HG03354 (cell line): Measurements from ENCODE around the gene TBC1D32.
A peak's percentile ranks its signal among the peaks of the same experiment; 100 is the strongest.
"Not testable (repeated sequence)": the region's sequence is repeated elsewhere in the genome, so short reads cannot be mapped to it uniquely, and the experiment has no call there.

Experiments
- ATAC-seq: cut with Tn5 transposase; IDR thresholded peaks from one replicate; pipeline ENCODE4 v1.9.1; 2021; ENCODE audit warnings: mild to moderate bottlenecking; ENCODE audit not compliant: unreplicated experiment, poor library complexity, severe bottlenecking

Gene TBC1D32

GRCh38 chr6:121161886-121162285, 172.4 kb downstream of the TBC1D32 start:
- no peak for ATAC-seq

- ATAC-seq = no peak
Measured at GRCh38 chr6:121160276-121160675, 174.0 kb downstream of the TBC1D32 start.

GRCh38 chr6:121158891-121159290, 175.4 kb downstream of the TBC1D32 start:
- no peak for ATAC-seq

- ATAC-seq = no peak
Measured at GRCh38 chr6:121158438-121158837, 175.8 kb downstream of the TBC1D32 start.

GRCh38 chr6:121157906-121158305, 176.4 kb downstream of the TBC1D32 start:
- no peak for ATAC-seq

DNA sequence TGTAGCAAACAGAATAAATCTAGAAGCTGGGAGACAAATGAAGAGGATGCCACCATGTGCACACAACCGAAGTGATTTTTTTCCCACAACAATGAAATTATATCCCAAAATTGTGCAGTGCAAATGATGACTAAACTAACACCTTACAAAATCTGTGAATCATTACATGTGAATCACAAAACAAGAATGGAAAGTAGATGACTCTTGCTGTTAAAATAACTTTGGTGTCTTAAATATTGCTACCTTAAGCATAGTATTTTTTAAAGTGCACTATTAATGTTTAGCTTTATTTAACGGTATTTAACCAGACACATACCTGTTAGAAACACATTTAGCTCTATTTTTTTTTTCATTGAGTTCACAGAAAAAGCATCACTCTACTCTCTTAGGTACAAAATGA, 190.8 kb downstream of the TBC1D32 start:
- no peak for ATAC-seq

- no peak for ATAC-seq
Measured at GRCh38 chr6:121142093-121142492, 192.2 kb downstream of the TBC1D32 start.

GRCh38 chr6:121135425-121135824, 198.9 kb downstream of the TBC1D32 start:
- ATAC-seq = no peak

GRCh38 chr6:121134922-121135321, 199.4 kb downstream of the TBC1D32 start:
- ATAC-seq = no peak

- ATAC-seq = no peak
Measured at GRCh38 chr6:121124600-121124999, 209.7 kb downstream of the TBC1D32 start.

DNA sequence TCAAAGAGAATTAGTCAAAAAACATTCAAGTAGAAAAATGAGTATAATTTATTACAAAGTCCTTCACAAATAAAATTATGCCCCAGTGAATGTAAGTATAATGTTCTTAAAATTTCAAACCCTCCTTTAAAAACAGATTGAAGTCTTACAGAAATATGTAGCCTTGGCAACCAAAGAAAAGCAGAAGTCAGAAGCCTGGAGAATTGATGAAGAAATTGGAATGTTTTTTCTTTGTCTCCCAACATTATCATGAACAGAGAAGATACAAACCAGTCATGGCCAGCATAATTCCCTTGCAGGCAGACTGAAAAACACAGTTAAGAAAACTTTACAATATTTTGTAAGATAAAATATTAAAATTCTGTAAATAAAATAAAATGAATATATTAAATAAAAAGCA, 221.9 kb downstream of the TBC1D32 start:
- no peak for ATAC-seq

GRCh38 chr6:121110733-121111132, 223.5 kb downstream of the TBC1D32 start:
- no peak for ATAC-seq

GRCh38 chr6:121106962-121107361, 227.3 kb downstream of the TBC1D32 start:
- ATAC-seq = no peak

DNA sequence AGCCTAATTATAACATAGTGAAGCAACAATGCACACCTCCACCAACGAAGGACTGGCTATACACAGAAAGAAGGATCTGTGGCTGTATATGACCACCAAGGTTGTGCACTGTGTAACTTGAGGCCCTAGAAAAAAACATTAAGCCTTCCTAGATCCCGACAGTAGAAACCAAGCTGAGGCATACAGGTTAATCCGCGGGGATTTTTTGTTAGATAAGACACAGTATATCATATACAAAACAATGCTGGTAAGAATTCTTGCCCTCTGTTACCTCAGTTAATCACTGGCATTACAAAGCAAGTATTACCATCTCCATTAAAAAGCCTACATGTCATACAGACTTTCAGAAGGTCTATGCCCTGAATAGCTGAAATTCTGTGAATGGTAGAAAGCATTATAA, 228.8 kb downstream of the TBC1D32 start:
- ATAC-seq = no peak

GRCh38 chr6:121093928-121094327, 240.4 kb downstream of the TBC1D32 start:
- no peak for ATAC-seq

GRCh38 chr6:121090492-121090891, 243.8 kb downstream of the TBC1D32 start:
- no peak for ATAC-seq

DNA sequence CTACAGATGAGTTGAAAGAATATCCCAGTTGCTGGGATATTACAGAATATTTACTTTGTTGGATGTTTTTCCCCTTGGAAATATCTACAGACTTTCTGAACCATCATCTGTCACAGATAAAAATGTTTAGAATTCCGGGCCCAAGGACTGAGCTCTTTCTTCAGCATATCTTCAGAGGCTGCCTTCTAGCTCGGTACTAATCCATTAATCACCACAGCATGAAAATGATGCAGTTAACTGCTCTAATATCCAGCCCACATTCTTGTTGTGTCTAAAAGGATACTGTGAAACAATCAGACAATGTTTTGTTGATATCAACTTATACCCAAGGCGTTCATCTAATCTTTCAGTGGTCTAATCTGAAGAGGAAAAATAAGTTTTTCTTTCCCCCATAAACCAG, 247.4 kb downstream of the TBC1D32 start:
- ATAC-seq = no peak

DNA sequence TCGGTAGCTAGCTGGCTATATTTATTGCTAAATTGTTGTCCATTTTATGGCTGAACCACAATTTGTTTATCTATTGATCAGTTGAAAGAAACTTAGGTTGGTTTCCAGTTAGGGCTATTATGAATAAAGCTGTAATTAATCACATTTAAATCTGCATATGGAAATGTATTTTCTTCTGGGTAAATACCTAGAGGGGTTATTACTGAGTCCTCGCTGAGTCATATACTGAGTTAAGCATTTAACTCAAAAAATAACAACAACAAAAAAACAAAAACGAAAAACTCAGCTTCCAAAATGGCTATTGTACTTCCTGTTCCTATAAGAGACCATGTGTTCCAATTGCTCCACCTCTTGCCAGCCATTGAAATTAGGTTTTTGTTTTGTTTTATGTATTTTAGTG, 258.2 kb downstream of the TBC1D32 start:
- no peak for ATAC-seq

- not testable (repeated sequence) for ATAC-seq
Measured at GRCh38 chr6:121068749-121069148, 265.5 kb downstream of the TBC1D32 start.

- no peak for ATAC-seq
Measured at GRCh38 chr6:121067381-121067780, 266.9 kb downstream of the TBC1D32 start.

GRCh38 chr6:121064345-121064744, 269.9 kb downstream of the TBC1D32 start:
- no peak for ATAC-seq

- peak; percentile 84 for ATAC-seq
Measured at GRCh38 chr6:121055572-121056163, 278.6 kb downstream of the TBC1D32 start.
